ENCODE results near the gene RAPGEF2.
A peak's percentile ranks its signal among the peaks of the same experiment; 100 is the strongest.
"Not testable (repeated sequence)": the region's sequence is repeated elsewhere in the genome, so short reads cannot be mapped to it uniquely, and the experiment has no call there.

Gene RAPGEF2

DNA sequence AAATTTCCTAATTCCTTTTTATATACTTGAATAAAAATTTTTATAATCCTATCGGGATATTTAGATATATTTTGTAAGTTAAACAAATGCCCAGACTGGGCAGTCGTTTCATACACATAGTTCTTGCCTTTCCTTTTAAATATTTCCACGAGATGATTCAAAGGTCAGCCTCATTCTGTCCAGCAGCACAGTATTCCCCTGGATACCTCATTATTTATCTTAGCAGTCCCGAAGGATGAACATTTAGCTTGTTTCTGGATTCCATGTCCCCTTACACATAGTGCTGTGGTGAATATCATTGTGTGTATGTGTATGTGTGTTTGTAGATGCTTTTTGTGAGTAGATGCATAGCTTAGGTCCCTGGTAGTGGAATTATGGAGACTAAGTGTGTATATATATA, 38.3 kb downstream of the RAPGEF2 start:
- FAIRE-seq, result no peak

DNA sequence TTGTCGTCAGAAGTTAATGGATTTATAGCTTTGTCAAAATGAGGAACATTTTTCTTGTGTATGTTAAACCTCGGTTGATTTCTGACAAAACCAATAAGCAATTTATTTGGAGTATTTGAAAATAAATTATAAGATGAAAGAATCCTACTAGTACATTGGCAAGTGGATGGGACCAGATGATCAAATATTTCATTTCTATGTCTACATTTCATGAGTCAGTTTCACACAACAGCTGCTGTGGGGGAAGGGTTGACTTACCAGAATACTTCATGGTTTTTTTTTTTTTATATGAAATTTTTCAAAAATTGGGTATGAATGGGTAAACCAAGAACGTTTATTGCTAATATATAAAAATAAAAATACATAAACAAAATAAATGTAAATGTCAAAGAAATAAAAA, 39.4 kb downstream of the RAPGEF2 start:
- FAIRE-seq, result peak; percentile 65

DNA sequence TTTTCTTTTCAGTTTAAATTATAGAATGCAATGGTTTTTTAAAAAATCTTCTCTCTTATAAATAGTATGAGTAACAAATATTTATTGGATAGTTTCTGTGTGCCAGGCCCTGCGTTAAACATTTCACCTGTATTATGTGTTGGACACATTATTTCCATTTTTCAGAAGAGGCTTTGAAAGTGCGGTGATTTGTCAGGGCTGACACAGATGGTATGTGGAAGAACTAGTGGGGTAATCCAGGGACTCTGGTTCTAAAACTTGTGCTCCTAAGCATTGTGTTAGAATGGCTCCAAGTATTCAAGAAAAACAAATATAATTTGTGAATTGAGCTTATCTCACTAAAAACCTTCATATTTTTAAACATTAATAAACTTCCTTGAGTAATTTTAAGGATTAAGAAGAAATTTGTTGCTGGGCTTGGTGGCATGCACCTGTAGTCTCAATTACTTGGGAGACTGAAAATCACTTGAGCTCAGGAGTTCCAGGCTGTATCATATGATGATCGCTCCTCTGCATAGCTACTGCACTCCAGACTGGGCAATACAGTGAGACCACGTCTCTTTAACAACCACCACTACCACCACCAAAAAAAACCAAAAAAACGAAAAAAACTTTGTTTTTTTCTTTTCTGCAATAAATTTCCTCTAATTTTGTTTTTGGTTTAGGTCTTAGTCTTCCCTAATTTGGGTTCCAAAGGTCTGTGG, 40.0 kb downstream of the RAPGEF2 start:
- no peak for FAIRE-seq

DNA sequence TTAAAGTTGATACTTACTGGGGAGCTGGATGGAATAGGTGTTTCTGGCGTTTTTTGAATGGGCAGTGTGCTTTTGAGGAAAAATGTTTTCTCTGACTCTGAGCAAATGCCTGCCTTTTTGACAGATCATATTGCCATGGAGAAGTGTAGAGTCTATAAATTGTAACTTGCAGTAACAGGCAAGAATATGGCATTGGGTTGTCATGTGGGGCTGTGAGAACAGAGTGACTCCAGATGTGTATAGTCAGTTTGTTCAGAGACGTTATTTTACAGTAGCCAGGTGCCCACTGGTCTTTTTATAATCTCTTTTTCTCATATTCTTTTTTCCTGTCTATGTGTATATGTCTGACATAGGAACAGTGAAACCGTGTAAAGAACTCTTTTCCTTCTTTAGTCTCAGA, 40.8 kb downstream of the RAPGEF2 start:
- no peak for FAIRE-seq

DNA sequence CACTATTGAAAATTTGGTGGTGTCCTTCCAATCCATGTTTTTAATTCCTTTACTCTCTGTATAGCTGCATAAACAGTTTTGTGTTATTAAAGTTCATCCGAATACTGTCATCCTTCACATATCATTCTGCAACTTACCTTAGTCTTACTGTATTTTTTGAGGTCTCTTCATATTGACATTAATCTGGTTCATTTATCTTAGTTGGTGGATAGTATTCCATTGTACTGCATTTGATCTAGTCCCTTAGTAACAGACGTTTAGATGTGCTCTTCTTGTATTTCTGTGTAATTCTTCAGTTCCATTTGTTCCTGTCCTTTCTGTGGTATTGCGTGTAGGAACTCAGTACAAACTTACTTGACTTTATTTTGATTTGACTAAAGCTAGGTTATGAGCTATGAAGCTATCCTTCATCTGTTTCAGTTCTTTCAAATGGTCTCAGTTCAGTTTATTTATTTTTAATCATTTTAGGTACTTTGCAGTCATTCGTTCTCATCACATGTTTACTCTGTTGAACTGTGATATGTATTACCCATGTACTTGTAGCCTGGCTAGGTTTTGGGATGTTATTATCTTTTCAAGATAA, 41.3 kb downstream of the RAPGEF2 start:
- no peak for FAIRE-seq

DNA sequence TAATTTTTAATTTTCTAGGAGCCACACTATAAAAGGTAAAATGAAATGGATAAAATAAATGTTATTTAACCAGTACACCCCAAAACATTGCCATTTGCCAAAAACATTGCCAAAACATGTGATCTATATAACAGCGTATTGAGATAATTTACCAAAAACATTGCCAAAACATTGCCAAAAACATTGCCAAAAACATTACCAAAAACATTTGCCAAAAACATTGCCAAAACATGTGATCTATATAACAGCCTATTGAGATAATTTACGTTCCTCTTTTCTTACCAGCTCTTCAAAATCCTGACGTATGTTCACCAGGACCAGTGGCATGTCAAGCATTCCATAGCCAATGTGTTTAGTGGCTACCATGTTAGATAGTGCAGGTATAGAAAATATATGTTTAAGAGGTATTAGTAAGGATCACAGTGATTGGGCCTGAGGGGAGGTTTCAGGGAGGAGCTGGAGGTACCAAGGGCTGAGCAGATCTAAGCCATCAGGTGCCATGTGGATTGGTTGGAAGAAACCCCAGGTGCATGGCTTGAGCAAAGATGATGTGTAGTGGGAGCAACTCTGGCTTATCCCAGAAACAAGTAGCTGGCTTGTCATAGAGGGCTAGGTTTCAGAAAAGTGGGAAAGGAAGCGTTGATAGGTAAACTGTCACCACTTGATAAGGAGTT, 42.6 kb downstream of the RAPGEF2 start:
- FAIRE-seq, result no peak

DNA sequence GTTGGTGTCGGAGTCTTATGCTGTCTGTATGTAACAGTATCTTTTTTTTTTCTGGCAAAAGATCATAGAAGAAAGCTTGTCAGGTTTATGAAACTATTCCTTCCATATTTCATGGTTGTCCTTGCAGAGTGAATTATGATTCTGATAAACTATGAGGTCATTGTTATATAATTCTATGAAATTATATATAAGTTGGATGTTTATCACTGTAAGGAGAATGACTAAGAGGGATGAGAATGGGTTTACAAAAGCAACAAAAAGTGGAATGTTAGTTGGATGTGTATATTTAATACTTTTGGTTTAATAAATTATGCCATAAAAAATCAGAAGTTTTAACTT, 43.1 kb downstream of the RAPGEF2 start:
- peak; percentile 84 for FAIRE-seq

DNA sequence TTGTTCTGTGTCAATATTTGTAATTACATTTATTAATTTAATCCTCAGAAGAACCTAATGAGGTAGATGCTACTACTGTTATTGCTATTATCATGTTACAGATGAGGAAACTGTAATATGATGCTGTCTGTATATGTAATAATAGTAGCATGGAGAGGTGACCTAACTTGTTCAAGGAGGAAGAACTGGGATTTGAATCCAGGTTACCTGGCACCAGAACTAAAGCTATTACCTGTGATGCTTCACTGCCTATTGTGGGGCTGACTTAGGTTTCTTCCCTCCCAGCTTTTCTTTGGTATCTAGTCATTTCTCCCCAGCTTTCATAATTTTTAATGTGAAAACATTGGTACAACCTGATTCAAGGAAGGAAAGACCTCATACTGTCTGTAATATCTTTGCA, 43.6 kb downstream of the RAPGEF2 start:
- no peak for FAIRE-seq

DNA sequence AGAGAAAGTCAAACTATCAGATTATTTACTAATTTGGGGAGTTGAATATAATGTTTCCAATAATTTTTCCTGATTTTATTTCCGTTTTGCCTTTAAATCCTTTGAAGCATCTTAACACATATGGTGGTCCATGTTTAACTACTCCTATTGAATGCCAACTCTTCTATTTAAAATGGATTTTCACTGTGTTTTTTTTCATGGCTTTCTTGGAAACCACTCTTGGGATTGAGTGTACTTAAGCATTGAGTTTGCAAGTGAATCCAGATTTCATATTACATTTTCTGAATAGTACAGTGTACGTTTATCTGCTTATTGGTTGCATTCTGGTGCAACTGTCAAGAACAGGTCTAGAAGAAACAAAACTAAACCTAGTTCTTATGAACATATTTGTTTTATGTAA, 45.6 kb downstream of the RAPGEF2 start:
- FAIRE-seq, result no peak

DNA sequence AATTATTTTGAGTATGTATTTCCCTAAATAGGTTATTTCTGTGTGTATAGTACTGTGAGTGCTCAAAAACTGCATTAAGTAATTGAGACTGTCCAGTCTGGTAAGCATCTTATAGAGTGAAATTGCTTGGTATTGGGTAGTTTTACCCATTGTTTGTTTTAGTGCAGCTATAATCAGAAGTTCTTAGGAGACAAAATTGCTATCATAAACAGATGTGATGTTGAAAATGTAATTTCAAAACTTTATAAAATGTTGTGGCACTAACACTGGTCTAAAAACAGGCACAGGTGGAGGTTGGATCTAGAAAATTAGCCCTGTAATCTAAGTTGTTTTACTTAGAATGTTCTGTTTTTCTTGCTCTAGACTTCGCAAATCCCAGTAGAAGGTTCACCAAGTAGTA, 46.8 kb downstream of the RAPGEF2 start:
- no peak for FAIRE-seq

DNA sequence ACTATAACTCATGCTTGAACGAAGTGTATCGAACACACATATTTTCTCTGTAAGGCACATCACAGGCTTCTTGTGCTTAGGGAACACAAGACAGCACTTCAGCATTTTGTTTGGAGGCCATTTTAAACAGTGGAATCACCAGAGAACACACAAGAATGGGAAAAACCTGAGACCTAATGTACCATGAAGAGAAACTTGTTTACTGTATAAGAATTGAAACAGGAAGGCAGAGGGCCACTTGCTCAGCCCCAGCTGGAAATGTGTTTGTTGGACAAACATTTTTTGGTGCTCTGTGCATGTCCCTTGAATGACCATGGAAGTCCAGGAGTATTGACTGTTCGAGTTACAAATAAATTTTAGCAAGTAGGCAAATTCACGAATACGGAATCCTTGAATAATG, 47.5 kb downstream of the RAPGEF2 start:
- no peak for FAIRE-seq

DNA sequence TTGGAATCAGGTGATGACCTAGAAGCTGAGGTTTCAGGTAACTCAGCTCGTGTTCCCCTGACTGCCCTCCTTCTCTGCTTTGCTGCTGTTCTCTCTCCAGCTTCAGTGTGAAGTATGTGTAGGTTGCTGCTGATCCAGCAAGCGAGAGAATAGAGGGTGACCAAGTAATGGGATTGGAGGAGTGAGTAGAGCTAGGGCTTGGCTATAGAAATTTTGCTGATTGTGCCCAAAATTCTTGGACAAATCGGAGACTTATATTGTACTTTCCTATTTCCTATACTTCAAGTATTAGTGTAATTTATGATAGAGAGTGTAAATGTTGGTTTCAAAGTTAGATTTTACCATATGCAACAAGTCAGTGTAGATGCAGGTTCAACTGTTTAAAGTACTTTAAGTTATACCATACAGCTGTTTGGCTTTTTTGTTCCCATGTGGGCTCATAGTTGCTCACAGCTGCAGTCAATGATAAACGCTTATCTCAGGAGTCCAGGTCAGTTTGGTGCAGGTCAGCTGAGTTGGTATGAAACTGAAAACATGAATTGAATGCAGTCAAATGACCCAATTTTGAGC, 48.0 kb downstream of the RAPGEF2 start:
- FAIRE-seq, result no peak

DNA sequence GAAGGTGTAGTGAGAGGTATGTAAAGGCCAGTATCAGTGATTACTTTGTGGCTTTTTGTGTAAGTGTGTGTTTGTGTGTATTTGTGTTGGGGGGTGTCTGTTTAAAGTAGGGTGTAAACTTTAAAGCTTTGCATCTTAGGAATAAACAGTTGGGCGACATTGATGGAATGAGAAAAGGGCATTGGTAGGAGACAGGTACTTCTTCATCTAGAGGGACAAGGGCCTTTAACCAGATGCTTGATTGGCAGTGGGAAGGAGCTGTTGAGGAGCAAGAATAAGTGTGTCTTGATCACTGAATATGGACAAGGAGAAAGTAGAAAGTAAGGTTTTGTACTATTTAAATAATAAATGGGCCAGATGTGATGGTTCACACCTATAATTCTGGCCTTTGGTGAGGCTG, 48.8 kb downstream of the RAPGEF2 start:
- FAIRE-seq, result no peak

DNA sequence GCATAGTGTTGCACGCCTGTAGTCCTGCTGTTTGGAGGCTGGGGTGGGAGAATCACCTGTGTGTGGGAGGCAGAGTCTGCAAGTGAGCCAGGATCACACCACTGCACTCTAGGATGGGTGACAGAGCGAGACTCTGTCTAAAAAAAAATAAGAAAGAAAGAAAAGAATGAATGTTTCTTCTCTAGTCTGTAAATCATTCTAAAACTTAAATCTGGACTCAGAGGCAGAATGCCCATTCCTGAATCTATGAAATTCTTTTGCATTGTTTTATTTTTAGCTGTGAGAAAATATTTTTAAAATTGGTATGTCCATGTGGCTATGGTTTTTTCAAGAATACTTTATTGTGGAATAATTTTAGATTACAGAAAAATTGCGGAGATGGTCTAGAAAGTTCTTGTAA, 49.3 kb downstream of the RAPGEF2 start:
- FAIRE-seq, result no peak

DNA sequence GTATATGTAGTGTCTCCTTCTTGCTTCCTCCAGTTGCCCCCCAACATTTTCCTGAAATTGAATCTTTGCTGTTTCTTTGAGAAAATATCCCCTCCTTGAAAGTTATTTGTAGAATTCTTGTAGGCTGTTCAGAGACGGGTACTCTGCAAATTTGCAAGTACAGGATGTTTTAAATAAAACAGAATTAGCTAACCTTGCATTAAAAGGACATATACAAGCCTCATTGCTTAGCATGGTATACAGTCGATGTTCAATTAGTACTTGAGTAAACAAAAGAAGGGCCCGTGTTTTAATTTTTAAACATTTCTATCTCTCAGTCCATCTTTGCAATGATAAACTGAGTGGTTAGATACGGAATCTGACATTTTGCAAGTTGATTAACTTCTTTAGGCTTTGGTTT, 50.8 kb downstream of the RAPGEF2 start:
- FAIRE-seq, result no peak

DNA sequence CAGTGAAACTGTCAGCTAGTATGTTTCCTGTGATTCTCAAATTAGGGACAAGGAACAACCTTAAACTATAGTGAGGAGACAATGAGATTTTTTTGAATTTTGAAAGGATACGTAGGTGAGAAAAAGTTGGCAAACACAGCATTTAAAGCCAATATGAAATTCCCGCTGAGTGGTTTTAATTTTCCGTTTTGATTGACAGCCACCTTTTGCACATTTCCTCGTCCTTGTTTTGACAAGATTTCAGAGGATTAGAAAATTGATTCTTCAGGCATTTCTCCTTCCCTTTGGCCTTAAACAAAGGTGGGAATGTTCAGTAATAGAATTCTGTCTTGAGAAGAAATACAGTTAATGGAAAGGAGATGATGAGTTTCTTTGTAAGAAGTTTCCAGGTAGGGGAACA, 52.2 kb downstream of the RAPGEF2 start:
- FAIRE-seq, result no peak

DNA sequence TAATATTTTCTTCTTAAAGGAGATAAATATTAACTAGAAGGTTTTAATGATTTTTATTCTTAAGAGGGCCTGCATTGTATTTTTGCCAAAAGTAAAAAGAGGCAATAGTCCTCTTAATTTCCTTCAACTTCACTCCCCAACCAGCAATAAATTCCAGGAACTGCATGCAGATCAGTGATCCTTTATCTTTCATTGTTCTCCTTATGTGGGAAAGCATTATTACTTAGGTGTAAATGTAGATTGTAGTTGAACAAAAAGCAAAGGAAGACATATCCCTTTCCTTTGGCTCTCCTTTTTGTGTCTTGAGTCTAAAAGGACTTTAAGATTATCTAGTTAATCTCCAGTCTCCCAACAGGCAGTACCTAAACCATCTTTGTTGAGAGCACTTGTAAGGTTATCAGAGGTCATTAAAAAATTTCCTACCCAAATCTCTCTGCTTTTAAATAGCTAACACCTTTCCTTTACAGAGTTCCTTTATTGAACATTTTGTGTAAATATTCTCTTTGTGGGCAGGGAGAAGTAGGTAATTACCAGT, 55.3 kb downstream of the RAPGEF2 start:
- no peak for FAIRE-seq

DNA sequence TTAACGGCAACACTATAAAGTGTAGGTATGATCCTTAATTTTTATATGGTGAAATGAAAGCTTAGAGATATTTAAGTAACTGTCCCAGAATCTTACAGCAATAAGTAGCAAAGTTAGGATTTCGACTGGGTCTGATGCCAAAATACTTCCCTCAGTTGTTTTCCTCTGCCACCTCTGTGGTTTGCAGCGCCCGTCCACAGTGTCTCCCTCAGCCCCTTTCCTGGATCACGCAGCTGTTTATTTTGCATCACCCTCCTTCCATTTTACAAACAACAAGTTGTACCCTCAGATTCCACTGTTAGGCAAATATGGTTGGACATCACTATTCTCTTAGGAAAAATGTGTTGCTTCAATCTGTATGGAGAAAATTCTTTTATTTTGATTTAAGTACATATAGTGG, 56.1 kb downstream of the RAPGEF2 start:
- FAIRE-seq, result no peak

DNA sequence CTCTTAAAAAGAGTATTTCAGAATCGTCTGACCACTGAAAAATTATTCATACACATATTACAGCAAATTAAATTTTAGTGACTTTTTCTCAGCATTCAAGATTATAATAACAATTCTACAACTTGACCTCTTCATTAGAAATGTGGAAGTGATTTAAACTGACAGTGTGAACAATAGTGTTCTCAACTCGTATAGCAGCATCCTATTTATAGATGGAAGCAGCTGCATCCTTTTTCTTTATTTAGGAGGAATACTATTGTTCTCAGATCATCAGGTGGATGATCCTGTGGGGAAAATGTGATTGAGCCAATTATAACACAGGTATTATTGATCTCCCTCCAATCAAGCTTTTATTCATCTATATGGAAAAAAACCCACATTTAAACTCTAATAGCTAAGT, 56.7 kb downstream of the RAPGEF2 start:
- no peak for FAIRE-seq

DNA sequence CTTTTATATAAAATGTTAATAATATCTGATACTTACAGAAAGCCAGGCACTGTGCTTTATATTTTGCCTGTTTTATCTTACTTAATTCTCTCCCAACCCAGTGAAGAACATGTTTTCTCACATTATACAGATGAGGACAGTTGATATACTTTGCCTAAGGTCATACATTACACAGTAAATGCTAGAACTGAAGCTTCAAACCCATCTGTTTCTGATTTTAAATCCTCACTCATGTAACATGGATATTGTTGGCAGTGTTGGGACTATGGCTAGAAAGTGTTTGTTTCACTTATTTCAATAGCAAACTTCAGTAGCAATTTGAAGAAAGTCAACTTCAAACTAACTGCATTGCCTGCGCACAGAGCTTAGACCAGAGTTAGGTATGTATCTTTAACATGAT, 57.4 kb downstream of the RAPGEF2 start:
- FAIRE-seq, result no peak

DNA sequence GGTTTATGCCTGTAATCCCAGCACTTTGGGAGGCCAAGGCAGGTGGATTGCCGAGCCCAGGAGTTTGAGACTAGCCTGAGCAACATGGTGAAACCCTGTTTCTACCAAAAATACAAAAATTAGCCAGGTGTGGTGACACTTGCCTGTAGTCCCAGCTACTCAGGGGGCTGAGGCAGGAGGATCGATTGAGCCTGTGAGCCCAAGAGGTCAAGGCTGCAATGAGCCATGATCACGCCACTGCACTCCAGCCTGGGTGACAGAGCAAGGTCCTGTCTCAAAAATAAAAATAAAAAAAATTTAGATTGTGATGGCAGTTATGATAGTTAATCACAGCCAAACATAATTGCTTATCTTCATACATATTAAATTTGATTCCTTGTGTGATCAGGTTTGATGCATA, 58.6 kb downstream of the RAPGEF2 start:
- not testable (repeated sequence) for FAIRE-seq

DNA sequence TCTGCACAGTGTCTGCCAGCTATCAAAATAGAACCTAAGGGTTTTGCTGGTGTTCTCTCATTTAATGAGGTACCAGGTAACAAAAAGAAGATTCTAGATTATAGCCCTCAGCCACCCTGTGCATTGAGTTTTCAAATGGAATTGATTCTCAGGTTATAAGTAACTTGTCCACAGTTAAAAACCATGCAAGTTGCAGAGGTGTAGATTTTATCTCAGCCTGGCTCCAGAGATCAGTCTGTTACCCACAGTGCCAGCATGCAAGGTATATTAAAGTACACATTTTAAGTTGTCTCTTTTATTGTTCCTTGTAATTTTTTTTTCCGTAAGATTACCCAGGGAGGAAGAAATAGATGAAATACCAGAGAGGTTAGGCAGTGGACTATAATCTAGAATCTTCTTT, 59.7 kb downstream of the RAPGEF2 start:
- FAIRE-seq, result no peak

DNA sequence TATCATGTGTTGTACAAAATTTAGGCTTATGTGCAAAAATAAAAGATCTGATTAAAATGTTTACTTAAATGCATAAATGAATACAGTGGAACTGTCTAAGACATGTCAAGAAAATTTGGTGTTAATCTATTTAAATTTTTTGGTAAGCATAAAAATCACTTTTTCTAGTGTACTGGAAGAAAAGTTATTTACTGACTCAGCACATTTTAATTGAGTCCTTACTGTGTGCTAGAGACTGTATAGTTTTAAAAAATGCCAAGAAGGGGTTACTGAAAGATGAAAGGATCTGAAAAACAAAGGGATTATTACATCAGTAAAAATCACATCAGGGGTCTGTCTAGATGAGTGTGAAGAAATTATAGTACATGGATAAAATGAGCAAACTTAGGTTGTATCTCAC, 60.6 kb downstream of the RAPGEF2 start:
- FAIRE-seq, result no peak

Measured in colon (tissue), 2 donors.